Astrocyte (in vitro differentiated cells and primary cell): ENCODE measurements around the gene UBTD2.

Experiments used
- CTCF ChIP-seq: IDR thresholded peaks from 2 replicates; pipeline ENCODE4 v1.5.1; 2011; ENCODE audit warnings: low read depth, mild to moderate bottlenecking, inconsistent platforms, low read length, moderate library complexity; ENCODE audit not compliant: insufficient read depth
- EZH2 ChIP-seq: IDR thresholded peaks from 2 replicates; pipeline ENCODE4 v1.6.1; 2012; ENCODE audit warnings: mild to moderate bottlenecking, low read length, inconsistent platforms; ENCODE audit not compliant: insufficient read depth

- TF ChIP-seq CTCF: no peak
- TF ChIP-seq EZH2: no peak
Measured at GRCh38 chr5:172164769-172165212, 118.8 kb downstream of the UBTD2 start.
